ENCODE results near the gene MRPS9.

GRCh38 chr2:105126336-105126735 lies 88.5 kb downstream of the MRPS9 start:
- TF ChIP-seq CTCF (conservative IDR thresholded peaks at IDR 0.05; ENCODE audit: low read depth, low read length) (no peak), EZH2 (IDR thresholded peaks at IDR 0.05; ENCODE audit: borderline replicate concordance, low read depth, low read length, poor library complexity, severe bottlenecking) (no peak)

Measured in A673 (cell line).